Heart left ventricle (tissue), 13 donors: ENCODE results near the gene PLN.

Source experiments
- POLR2A ChIP-seq, 2 donors: fragments of 450-650 bp; IDR thresholded peaks; one replicate each; pipeline ENCODE4 v1.6.1; 2017; ENCODE audit warnings: antibody characterized with exemption in 2 of 2, mild to moderate bottlenecking in 2 of 2, moderate library complexity in 2 of 2
- TF ChIP-seq, protein P1 (sequence below), 12 donors: fragments of 200-600 bp; sonication (generic) in 4 of 12; IDR thresholded peaks; one replicate each; pipeline versions ENCODE4 v1.5.0 to v1.8.0; 2018 to 2022; ENCODE audit warnings: antibody characterized with exemption in 12 of 12, mild to moderate bottlenecking in 5 of 12
- donor health status: ischemic (EF 13 %, LVEDD 7.1; RV severe dilation, severe dysfunction).
- donor health status: DM: no; HTN: yes; CAD: no.
- donor health status: DM: no; HTN: no; CAD: no.
- donor health status: ischemic (EF 25% LVEDD 6.9; RV normal size, moderate dysfunction).
- donor health status: ischemic (EF 25% LVEDD 5.7; RV mildly dilated, moderate dysfunction).
- donor health status: ischemic (EF 35%, LVEDD 5.7; RV mildly dilated, moderate dysfunction).
- donor health status: nonischemic (EF 11% LVEDD 7.7; RV severe dilation, severe dysfunction).
- donor health status: DM: yes; HTN: yes; CAD: no.
- donor health status: PGD.
- donor health status: ischemic (EF 29% LVEDD 5.4; RV normal size, mild dysfunction).
- donor health status: nonischemic (EF 23%, LVEDD 6.1; RV moderate dilation, normal function).

DNA sequence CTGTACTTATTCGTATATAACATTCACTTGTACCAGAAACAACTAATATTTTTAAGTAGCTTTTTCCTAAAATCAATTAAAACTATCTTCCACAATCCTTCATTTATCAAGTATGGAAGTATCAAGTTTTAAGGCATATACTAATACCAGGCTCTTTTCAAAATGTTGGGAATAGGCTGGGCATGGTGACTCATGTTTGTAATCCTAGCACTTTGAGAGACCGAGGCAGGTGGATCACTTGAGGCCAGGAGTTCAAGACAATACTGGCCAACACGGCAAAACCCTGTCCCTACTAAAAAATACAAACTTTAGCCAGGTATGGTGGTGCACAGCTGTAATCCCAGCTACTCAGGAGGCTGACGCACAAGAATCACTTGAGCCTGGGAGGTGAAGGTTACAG is 25.7 kb upstream of the PLN start:
- TF ChIP-seq, protein P1, sequence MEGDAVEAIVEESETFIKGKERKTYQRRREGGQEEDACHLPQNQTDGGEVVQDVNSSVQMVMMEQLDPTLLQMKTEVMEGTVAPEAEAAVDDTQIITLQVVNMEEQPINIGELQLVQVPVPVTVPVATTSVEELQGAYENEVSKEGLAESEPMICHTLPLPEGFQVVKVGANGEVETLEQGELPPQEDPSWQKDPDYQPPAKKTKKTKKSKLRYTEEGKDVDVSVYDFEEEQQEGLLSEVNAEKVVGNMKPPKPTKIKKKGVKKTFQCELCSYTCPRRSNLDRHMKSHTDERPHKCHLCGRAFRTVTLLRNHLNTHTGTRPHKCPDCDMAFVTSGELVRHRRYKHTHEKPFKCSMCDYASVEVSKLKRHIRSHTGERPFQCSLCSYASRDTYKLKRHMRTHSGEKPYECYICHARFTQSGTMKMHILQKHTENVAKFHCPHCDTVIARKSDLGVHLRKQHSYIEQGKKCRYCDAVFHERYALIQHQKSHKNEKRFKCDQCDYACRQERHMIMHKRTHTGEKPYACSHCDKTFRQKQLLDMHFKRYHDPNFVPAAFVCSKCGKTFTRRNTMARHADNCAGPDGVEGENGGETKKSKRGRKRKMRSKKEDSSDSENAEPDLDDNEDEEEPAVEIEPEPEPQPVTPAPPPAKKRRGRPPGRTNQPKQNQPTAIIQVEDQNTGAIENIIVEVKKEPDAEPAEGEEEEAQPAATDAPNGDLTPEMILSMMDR (IDR thresholded peaks at IDR 0.05): no peak
- no peak for TF ChIP-seq POLR2A (IDR thresholded peaks at IDR 0.05)
